Measurements from ENCODE around the gene KIAA0825. TPM values are rescaled to one million over a fixed set of nuclear protein-coding genes. Genes with fewer than 3 reads are reported as not detected.

Gene KIAA0825
- total RNA-seq, 4 donors from 2014 or later: 0.60 to 2.5 (median 1.6) TPM

GRCh38 chr5:94353605-94354004 is 264.8 kb downstream of the KIAA0825 start:
- no peak for TF ChIP-seq POLR2A (IDR thresholded peaks at IDR 0.05)
- TF ChIP-seq, protein P1, sequence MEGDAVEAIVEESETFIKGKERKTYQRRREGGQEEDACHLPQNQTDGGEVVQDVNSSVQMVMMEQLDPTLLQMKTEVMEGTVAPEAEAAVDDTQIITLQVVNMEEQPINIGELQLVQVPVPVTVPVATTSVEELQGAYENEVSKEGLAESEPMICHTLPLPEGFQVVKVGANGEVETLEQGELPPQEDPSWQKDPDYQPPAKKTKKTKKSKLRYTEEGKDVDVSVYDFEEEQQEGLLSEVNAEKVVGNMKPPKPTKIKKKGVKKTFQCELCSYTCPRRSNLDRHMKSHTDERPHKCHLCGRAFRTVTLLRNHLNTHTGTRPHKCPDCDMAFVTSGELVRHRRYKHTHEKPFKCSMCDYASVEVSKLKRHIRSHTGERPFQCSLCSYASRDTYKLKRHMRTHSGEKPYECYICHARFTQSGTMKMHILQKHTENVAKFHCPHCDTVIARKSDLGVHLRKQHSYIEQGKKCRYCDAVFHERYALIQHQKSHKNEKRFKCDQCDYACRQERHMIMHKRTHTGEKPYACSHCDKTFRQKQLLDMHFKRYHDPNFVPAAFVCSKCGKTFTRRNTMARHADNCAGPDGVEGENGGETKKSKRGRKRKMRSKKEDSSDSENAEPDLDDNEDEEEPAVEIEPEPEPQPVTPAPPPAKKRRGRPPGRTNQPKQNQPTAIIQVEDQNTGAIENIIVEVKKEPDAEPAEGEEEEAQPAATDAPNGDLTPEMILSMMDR (IDR thresholded peaks at IDR 0.05 in 4 of 5, conservative IDR thresholded peaks at IDR 0.05 in 1 of 5): no peak
- in situ Hi-C loops (cut with MboI; ENCODE audit: low sequenced_read_pairs in 4 of 4) (no loop called here), intact Hi-C loops (cut with DNase I; ENCODE audit: low total_unique reads) (no loop called here)
- DNase-seq: no peak
- no peaks in the 10 kb centered on the region for H3K9me3 ChIP-seq
- H3K4me3 ChIP-seq: no peak overlapping the region
- no peaks in the 10 kb centered on the region for H3K4me1 ChIP-seq
- no peaks in the 10 kb centered on the region for H3K36me3 ChIP-seq
- ATAC-seq: no peak
- no peak overlapping the region for H3K27ac ChIP-seq
- no peaks in the 10 kb centered on the region for H3K27me3 ChIP-seq

DNA sequence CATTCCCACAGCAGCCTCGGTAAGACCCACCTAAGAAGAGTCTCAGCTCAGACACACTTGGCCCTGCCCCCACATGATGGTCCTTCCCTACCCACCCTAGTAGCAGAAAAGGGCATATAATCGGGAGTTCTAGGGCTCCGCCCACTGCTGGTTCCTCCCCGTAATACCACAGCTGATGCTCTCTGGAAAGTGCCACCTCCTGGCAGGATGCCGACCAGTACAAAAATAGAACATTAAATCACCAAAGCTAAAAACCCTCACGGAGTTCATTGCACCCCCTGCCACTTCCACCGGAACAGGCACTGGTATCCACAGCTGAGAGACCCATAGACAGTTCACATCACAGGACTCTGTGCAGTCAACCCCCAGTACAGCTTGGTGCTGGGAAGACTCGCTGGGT is 271.3 kb downstream of the KIAA0825 start:
- ATAC-seq (no peak), DNase-seq (no peak)
- H3K4me3 ChIP-seq: no peak overlapping the region
- H3K9me3 ChIP-seq: no peaks in the 10 kb centered on the region
- intact Hi-C loops (cut with DNase I; ENCODE audit: low total_unique reads): no loop called here
- H3K4me1 ChIP-seq: no peaks in the 10 kb centered on the region
- H3K27me3 ChIP-seq: no peaks in the 10 kb centered on the region
- no peaks in the 10 kb centered on the region for H3K36me3 ChIP-seq
- no peak for TF ChIP-seq POLR2A (IDR thresholded peaks at IDR 0.05)
- TF ChIP-seq, protein P1 (IDR thresholded peaks at IDR 0.05 in 4 of 5, conservative IDR thresholded peaks at IDR 0.05 in 1 of 5): no peak
- no peak overlapping the region for H3K27ac ChIP-seq
- in situ Hi-C loops (cut with MboI; ENCODE audit: low sequenced_read_pairs in 4 of 4): no loop called here

DNA sequence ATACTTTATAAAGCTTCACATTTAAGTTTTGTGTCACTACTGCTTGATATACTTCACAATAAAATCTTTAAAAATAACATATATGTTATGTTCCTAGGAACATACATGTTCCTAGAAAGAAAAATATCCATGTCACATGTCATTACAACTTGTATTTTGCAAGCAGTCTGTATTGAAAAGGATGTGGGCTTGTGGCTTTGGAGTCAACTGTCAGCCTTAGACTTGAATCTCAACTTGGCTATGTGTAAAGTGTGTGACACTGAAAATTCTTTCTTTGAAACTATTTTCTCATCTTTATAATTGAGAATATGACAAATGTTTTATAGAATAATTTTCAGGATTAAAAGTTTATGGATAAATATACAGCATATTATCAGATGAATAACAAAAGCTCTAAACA is 273.1 kb downstream of the KIAA0825 start:
- Histone ChIP-seq H3K9me3 (no peaks in the 10 kb centered on the region), H3K36me3 (no peaks in the 10 kb centered on the region), H3K27me3 (no peaks in the 10 kb centered on the region), H3K4me3 (no peak overlapping the region), H3K27ac (no peak overlapping the region), H3K4me1 (no peaks in the 10 kb centered on the region)
- in situ Hi-C loops (cut with MboI; ENCODE audit: low sequenced_read_pairs in 4 of 4) (no loop called here), intact Hi-C loops (cut with DNase I; ENCODE audit: low total_unique reads) (no loop called here)
- no peak for ATAC-seq
- no peak for DNase-seq
- no peak for TF ChIP-seq POLR2A (IDR thresholded peaks at IDR 0.05)
- TF ChIP-seq, protein P1 (IDR thresholded peaks at IDR 0.05 in 4 of 5, conservative IDR thresholded peaks at IDR 0.05 in 1 of 5): no peak

DNA sequence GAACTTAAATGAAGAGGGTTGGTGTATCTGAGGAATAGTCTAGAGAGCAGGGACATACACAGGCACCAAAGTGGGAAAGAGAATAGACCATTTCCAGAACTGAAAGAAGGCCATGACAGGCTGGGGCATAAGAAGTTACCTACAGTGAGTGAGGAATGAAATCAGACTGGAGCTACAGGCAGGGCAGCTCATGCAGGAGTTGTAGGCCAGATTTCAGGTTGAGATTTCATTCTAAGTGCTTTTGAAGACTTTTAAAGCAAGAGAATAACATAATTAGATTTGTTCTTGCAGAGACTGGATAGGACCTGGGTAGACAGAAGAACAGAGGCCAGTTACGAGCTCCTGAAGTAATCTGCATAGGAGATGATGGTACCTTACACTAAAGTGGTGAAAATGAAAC is 280.8 kb downstream of the KIAA0825 start:
- intact Hi-C loops (cut with DNase I; ENCODE audit: low total_unique reads): no loop called here
- no peak overlapping the region for H3K4me3 ChIP-seq
- no peak for ATAC-seq
- H3K9me3 ChIP-seq: no peaks in the 10 kb centered on the region
- TF ChIP-seq POLR2A (IDR thresholded peaks at IDR 0.05): no peak
- TF ChIP-seq, protein P1 (IDR thresholded peaks at IDR 0.05 in 4 of 5, conservative IDR thresholded peaks at IDR 0.05 in 1 of 5): no peak
- DNase-seq: no peak
- no peak overlapping the region for H3K27ac ChIP-seq
- in situ Hi-C loops (cut with MboI; ENCODE audit: low sequenced_read_pairs in 4 of 4): no loop called here
- H3K4me1 ChIP-seq: no peaks in the 10 kb centered on the region
- H3K36me3 ChIP-seq: no peaks in the 10 kb centered on the region
- H3K27me3 ChIP-seq: no peaks in the 10 kb centered on the region

DNA sequence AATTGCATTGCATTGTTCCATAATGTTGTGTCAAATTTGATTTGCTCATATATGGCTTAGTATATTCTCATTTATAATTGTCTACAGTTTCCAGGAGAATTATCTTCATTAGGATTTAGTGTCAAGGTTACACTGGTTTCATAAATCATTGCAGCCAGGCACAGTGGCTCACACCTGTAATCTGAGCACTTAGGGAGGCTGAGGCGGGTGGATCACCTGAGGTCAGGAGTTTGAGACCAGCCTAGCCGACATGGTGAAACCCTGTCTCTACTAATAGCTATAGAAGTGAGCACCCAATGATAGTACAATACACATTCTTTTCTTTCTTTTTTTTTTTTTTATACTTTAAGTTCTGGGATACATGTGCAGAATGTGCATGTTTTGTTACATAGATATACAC is 282.5 kb downstream of the KIAA0825 start:
- H3K4me3 ChIP-seq: no peak overlapping the region
- DNase-seq (no peak), ATAC-seq (no peak)
- no peak overlapping the region for H3K27ac ChIP-seq
- H3K9me3 ChIP-seq: no peaks in the 10 kb centered on the region
- in situ Hi-C loops (cut with MboI; ENCODE audit: low sequenced_read_pairs in 4 of 4): no loop called here
- intact Hi-C loops (cut with DNase I; ENCODE audit: low total_unique reads): no loop called here
- H3K4me1 ChIP-seq: no peaks in the 10 kb centered on the region
- TF ChIP-seq, protein P1 (IDR thresholded peaks at IDR 0.05 in 4 of 5, conservative IDR thresholded peaks at IDR 0.05 in 1 of 5): no peak
- no peak for TF ChIP-seq POLR2A (IDR thresholded peaks at IDR 0.05)
- H3K36me3 ChIP-seq: no peaks in the 10 kb centered on the region
- no peaks in the 10 kb centered on the region for H3K27me3 ChIP-seq
